Measurements from ENCODE around the gene SH3BP2.

SH3BP2 gene

DNA sequence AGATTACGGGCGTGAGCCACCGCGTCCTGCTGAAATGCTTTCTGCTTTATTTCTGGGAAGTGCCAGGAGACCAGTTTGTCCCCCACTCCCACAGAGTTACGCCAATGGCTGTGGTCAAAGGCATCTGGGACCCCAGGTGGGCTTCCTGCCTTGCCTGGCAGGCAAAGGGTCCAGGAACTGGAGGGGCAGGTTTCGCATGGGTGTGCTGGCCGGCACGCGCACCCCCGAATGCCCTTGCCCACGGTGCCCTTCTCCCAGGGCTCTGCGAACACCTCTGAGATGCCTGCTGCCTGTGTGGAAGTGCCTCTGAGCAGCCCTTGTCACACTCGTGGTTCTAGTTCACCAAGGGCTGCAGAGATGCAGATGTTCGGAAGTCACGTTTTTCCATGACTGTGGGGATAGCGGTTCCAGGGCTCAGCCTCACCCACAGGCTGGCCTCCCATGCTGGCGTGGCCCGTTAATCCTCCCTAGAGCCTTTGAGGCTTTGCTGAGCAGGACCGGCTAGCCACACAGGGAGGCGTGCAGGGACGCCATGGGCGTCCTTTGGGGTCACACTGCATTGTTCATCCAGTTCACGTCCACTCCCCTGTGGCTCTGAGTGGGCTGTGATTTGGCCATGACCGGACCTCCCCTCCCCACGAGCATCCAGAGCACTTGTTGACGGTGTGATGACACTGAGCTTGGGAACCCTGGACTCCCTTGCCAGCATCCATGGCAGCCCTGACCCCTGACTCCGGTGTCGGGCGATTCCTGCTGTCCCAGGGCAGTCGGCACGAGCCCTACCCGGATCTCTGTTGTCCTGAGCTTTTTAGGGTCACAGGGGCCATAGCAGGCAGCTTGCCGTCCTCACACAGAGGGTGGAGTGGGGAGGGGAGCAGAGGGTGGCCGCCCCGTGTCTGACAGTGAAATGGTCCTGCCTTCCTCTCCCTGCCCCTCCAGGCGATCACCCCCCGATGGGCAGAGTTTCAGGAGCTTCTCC, 38.0 kb downstream of the SH3BP2 start:
- in situ Hi-C loops (cut with MboI; ENCODE audit: low sequenced_read_pairs), result no loop called here

DNA sequence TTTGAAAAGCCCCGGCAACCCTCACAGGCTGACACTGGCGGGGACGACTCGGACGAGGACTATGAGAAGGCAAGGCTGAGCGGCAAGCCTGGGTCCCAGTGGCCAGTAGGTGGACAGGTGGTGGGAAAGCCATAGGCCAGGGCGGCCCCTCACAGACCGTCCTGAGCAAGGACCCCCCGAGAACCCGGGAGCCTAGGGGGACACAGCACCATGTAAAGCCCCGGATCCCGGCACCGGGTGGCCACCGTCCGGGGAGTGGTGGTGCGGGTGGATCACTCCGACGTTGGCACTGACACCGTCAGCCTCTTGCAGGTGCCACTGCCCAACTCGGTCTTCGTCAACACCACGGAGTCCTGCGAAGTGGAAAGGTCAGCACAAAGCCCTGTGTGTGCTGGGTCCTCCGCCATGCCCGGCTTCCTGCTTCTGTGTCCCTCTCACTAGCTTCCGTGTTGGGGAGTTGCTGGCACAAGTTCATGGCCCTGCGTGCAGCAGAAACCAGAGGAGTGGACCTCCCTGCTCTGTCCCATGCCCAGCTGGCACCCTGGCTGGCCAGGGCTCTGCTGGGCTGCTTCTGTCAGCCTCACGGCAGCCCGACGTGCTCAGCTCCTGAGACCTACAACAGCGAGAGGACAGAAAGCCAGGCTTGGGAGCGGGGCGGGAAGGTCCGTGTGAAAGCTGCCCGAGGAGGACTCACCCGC, 38.9 kb downstream of the SH3BP2 start:
- in situ Hi-C loops (cut with MboI; ENCODE audit: low sequenced_read_pairs), result no loop called here

DNA sequence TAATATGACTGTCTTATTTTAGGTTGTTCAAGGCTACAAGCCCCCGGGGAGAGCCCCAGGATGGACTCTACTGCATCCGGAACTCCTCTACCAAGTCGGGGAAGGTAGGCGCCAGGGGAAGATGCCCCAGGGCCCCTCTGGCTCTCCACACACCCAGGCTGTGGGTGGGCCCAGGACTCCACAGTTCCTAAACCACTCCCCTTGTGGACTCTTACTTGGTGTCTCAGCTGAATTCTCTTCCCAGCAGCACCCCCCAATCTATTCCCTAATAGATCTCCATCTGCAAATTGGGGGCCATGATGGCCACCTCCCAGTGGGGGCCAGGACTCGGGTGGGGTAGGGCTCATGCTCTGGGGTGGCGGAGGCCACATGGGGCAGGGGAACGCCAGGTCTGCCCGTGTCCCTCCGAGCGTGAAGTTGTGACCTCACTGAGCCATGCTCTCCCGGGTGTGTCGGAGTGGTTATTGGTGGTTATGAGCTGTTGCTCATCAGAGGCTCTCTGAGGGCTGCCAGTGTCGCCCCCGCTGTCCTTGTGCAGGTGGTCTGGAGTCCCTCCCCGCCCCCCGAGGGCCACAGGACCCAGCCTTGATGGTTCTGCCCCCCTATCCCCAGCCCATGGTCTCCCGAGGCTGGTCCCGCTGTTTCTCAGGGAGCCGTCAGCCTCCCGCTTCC, 39.6 kb downstream of the SH3BP2 start:
- in situ Hi-C loops (cut with MboI; ENCODE audit: low sequenced_read_pairs), result no loop called here

DNA sequence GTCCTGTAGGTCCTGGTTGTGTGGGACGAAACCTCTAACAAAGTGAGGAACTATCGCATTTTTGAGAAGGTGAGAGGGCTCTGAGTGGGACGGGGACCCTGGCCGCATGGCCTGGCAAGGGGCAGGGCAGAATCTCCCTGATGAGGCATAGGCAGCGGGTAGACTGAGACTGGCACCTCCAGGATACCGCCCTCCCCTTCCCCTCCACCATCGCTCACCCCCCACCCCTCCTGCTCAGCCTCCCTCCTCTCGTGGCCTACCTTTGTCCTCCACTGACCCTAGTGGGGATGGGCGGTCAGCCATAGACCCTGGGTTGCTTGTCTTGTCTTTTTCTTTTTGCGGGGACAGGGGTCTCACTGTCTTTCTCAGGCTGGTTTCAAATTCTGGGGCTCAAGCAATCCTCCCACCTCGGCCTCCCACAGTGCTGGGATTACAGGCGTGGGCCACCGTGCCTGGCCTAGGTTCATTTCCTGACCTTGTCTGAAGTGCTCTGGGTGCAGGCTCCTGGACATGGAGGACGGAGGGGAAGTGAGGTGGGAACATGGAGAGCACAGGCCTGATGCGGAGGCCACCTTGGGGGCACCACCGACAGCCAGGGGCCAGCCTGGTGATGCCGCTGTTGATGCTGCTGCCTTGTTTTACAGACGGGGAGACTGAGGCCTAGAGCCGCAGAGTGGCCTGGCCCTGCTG, 40.2 kb downstream of the SH3BP2 start:
- in situ Hi-C loops (cut with MboI; ENCODE audit: low sequenced_read_pairs), result no loop called here

DNA sequence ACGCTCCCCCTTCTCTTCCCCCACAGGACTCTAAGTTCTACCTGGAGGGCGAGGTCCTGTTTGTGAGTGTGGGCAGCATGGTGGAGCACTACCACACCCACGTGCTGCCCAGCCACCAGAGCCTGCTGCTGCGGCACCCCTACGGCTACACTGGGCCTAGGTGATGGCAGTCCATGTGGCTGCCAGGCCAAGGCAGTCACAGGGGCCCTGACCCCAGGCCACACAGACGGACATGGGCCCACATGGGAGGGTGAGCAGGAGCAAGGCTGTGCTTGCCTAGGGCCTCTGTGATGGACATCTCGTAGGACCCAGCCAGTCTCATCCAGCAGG, 40.8 kb downstream of the SH3BP2 start:
- in situ Hi-C loops (cut with MboI; ENCODE audit: low sequenced_read_pairs), result no loop called here

DNA sequence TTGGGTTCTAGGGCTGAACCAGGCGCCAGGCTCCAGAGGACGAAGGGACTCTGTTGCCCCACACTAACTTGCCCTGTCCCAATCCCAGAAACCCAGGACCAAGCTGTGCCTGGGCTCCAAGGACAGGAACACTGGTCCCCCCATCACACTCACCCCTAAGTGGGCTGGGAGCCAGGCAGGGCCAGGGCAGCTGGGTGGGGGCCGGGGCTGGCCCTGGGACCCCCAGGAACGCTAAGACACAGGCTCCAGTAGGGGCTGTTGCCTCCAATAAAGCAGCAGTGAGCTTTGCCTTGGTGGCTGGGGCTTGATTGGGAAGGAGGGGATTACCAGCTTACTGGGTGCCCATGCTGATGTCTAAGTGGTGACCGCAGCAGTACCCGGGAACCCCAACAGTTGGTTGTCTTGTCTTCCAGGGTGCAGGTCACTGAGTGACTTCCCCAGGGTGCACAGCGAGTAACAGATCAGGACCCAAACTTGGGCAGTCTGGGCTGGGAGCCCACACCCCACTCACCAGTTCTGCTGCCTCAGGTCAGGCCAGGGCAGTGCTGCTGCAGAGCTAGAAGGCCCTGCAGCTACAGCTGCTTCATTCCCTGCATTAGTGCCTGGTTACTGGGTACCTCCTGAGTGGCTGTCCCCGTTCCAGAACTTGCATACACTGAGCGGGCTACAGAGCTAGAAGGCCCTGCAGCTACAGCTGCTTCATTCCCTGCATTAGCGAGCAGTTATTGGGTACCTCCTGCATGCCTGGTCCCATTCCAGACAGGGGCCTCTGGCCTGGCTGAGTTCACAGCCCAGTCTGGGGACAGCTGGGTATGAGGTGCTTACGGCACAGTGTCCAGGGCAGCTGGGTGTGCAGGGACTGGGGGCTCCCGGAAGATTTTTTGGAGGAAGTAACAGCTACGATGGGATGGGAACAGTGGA, 41.4 kb downstream of the SH3BP2 start:
- in situ Hi-C loops (cut with MboI; ENCODE audit: low sequenced_read_pairs), result no loop called here

DNA sequence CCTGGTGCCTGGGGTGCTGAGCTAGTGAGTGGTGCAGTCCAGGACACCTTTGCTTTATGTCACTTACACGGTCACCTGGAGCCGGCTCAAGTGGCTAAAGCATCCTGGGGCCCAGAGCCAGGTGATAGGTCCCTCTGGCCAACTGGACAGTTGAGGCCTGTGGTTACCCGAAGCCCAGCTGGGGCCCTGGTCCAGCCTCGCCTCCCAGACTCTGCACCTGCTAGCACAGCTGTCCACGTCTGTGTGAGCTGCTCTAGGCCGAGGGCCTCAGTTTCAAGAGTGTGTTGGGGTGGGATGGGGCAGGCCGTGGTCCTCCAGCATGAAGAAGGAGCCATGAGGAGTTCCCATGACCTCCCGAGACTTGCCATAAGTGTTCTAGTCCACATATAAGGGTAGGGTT, 43.1 kb downstream of the SH3BP2 start:
- in situ Hi-C loops (cut with MboI; ENCODE audit: low sequenced_read_pairs), result no loop called here

DNA sequence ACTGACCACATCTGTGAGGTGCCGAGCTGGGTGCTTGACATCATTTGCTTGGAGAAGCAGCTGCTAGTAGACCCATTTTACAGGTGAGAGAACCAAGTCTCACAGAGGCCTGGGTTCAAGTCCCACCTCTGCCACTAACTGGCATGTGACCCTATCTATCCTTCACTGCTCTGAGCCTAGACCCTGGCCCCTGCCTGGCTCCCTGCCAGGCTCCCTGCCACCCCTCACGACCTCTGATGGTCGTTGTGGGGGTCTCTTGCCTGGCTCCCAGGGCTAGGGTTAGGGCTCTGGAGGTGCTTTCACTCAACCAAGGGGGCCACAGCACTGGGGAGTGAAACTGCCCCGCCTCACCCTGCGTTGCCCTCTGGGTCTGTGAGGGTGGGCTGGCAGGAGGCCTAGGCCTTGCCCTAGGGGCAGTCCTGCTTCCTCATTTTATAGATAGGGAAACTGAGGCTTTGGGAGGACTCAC, 43.5 kb downstream of the SH3BP2 start:
- in situ Hi-C loops (cut with MboI; ENCODE audit: low sequenced_read_pairs), result no loop called here

DNA sequence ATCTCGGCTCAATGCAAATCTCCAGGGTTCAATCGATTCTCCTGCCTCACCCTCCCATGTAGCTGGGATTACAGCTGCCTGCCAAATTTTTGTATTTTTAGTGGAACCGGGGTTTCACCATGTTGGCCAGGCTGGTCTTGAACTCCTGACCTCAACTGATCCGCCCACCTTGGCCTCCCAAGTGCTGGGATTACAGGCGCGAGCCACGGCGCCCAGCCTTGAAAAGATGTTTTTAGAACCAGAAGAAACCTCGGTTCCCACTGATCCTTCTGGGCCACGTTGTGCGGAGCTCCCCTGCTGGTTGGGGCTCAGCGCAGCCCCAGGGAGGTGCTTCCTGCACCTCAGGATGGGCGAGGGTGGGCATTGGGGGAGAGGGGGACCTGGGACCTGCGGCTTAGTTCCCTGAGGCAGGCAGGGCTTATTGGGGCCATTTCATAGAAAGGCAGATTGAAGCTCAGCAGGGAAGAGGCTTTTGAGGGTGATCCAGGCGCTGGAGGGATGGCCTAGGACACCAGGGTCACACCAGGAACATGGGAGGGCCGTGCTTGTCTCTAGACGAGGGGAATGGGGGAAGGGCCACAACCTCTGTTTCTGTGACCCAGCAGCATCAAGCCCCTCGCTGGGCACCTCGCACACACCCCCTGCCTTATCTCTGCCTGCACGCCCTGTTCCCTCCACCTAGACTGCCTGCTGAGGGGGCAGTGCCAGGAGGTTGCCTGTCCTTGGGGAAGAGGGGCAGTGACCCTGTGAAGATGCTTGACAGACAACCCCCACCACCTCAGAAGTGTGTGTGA, 44.4 kb downstream of the SH3BP2 start:
- in situ Hi-C loops (cut with MboI; ENCODE audit: low sequenced_read_pairs), result no loop called here

DNA sequence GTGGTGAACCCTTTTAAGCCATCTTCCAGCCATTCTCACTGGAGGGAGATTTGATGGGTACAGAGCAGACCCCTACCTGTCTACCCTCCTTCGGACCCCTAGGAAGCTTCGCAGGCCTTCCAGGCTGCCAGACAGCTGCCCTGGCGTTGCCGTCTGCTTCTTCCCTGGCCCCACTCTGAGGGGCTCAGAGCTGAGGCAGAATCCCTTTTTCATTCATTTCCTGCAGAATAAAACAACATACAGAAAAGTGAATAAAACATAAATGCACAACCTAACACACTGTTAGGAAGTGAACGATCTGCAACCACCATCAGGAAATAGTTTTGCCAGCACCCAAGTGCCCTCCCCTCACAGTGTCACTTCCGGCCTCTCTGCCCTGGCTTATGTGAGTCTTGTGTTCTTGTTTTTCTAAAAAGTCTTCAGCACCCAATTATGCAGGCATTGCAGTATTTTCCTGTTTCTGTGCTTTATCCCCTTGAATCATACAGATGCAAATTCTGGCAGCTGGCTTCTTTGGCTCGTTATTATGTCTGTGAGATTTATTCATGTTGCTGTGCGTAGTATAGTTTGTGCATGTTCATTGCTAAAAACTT, 45.1 kb downstream of the SH3BP2 start:
- in situ Hi-C loops (cut with MboI; ENCODE audit: low sequenced_read_pairs), result no loop called here

DNA sequence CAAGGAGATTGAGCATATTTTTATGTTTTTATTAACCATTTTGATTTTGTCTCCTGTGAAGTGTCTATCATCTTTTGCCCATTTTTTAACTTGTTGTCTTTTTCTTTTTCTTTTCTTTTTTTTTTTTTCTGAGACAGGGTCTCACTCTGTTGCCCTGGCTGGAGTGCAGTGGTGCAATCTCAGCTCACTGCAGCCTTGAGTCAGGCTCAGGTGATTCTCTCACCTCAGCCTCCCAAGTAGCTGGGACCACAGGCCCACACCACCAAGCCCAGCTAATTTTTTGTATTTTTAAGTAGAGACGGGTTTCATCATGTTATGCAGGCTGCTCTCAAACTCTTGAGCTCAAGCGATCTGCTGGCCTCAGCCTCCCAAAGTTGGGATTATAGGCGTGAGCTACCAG, 46.2 kb downstream of the SH3BP2 start:
- in situ Hi-C loops (cut with MboI; ENCODE audit: low sequenced_read_pairs), result no loop called here

DNA sequence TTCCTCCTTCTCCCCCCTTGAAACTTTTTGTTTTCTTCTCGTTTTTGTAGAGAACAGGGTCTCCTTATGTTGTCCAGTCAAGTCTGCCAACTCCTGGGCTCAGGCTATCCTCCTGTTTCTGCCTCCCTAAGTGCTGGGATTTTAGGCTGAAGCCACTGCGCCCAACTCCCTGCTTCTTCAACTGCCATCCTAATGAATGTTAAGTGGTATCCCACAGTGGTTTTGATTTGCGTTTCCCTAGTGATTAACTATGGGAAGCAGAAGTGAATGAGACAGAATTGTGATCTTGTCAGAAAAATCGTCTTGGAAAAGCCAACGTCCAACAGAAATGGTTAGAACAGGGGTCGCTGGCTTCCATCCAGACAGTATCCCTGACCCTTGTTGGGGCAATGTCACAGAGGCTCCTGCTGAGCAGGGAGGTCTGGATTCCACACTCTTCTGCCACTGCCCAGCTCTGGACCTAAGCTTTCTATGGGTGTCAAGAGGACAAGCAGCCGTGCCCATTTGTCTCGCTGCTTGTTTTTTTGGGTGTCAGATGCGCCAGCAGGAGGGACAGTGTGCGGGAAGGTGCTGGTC, 49.9 kb downstream of the SH3BP2 start:
- in situ Hi-C loops (cut with MboI; ENCODE audit: low sequenced_read_pairs), result no loop called here

DNA sequence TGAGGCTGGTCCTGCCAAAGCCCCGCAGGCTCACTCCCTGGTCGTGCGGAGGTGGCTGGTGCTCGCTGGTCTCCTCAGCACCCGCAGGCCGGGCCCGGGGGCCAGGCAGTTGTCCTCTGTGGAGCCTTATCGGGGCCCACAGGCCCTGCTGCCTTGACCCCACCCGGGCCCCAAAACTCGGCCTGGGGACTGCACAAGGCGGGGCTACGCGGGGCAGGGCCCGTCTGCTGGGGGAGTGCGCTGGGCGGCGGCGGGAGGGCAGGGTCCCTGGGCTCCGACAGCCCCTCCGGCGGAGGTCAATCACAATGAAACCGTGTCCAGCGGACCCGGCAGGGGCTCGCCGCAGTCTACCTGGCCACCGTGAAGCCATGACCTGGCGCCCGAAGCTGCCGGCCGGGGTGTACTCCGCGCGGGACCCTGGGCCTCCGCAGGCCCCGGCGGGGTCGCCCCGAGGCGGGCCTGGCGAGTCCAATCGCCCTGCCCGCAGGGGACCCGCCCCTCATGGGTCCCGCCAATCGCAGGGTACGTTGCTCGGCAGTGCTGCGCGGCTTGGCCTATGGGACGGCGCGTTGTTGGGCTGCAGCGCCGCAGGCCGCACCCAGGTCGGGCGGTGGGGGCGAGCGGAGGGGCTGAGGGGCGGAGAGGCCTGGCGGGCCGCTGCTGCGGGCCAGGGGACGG, 50.5 kb downstream of the SH3BP2 start, which contains the start of gene ADD1:
Gene ADD1 (plus strand): TSS at position 582 of the 678 bp plus-strand sequence. CDS start 32,072 bp downstream, outside the sequence.
- in situ Hi-C loops (cut with MboI; ENCODE audit: low sequenced_read_pairs), result no loop called here

DNA sequence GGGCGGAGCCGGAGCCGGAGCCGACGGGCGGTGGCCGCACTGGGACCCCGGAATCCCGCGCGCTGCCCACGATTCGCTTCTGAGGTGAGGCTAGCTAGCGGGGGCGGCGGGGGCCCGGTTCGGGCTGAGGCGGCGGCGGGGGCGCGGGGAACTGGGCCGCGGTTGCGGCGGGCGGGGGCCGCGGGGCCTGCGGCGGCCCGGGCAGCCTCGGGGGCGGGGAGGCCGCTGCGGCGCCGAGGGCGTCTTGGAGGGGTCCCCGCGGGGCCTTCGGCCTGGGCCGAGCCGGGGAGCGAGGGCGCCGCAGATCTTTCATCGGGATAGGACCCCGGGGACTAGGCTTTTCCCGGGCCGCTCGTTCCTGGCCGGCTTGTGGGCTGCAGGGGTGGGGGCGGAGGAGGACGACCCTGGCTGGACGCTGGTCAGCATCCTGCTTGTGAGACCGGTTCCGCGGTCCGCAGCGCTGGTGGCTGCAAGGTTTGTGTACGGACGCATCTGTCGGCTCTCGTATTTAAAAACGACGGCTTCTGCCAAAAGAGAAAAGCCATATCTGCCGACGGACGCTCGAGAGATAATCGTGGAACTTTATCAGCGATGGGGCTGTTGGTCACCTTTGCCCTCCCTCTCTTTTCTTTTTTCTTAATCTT, 51.2 kb downstream of the SH3BP2 start:
- in situ Hi-C loops (cut with MboI; ENCODE audit: low sequenced_read_pairs), result no loop called here

DNA sequence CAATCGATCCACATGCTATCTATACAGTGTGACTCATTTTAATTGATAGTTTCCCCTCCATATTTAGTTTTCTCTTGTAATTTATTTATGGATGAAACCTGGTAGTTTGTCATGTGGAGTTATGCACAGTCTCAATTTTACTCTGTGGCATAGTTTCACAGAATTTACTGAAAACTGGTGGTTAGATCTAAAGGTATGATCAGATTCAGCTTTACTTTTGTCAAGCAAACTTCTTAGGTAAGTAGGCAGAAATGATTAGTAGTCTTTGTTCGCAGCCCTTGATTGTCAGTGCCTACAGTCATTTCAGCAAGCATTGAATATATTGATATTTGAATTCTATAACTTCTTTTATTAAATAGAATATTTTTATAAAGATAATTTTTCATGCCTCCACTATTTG, 53.3 kb downstream of the SH3BP2 start:
- in situ Hi-C loops (cut with MboI; ENCODE audit: low sequenced_read_pairs), result no loop called here

DNA sequence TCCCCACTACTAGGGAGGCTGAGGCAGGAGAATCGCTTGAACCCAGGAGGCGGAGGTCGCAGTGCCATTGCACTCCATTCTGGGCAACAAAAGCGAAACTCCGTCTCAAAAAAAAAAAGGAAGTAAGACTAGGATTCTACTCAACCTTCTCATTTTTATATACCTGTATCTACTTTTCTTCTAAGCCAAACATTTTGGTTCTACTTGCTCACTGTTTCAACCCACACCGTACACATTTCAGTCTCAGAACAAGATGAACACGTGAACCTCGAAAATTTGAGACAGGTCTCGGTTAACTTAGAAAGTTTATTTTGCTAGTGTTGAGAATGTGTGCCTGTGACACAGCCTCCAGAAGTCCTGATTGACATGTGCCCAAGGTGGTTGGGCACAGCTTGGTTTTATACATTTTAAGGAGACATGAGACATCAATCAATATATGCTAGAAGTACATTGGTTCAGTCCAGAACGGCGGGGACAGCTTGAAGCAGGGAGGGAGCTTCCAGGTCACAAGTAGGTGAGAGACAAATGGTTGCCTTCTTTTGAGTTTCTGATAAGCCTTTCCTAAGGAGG, 54.5 kb downstream of the SH3BP2 start:
- in situ Hi-C loops (cut with MboI; ENCODE audit: low sequenced_read_pairs), result no loop called here

DNA sequence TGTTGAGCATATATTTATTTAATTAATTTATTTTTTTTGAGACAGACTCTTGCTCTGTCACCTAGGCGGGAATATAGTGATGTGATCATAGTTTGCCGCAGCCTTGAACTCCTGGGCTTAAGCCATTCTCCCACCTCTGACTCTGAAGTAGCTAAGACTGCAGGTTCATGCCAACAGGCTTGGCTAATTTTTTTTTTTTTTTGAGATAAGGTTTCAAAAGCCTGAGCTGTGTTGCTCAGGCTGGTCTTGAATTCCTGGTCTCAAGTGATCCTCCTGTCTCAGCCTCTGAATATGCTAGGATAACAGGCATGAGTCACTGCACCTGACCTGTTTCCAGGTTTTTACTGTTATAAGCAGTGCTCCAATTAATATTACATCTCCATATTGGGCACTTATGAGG, 55.6 kb downstream of the SH3BP2 start:
- in situ Hi-C loops (cut with MboI; ENCODE audit: low sequenced_read_pairs), result no loop called here
